GM12891 (cell line): Measurements from ENCODE around the gene TEX2.

Source experiments
- PAX5 ChIP-seq: IDR thresholded peaks from 2 replicates; pipeline ENCODE4 v1.6.1; 2011; ENCODE audit warnings: low read length, moderate library complexity, mild to moderate bottlenecking; ENCODE audit not compliant: insufficient read depth, severe bottlenecking
- POLR2A ChIP-seq: IDR thresholded peaks from 2 replicates; pipeline ENCODE4 v1.6.1; 2011; ENCODE audit warnings: low read depth, low read length, control low read depth
- POLR2AphosphoS5 ChIP-seq: IDR thresholded peaks from 2 replicates; pipeline ENCODE4 v1.6.1; 2011; ENCODE audit warnings: low read depth, low read length, control low read depth
- TAF1 ChIP-seq: IDR thresholded peaks from 2 replicates; pipeline ENCODE4 v1.6.1; 2011; ENCODE audit warnings: low read depth, low read length, control low read depth

- TF ChIP-seq POLR2A (no peak), PAX5 (no peak), POLR2AphosphoS5 (no peak), TAF1 (no peak)
Observed at GRCh38 chr17:64188088-64188487, 75.0 kb downstream of the TEX2 start.
